Subcutaneous adipose tissue (tissue), 4 donors: Measurements from ENCODE around the gene JAG2. TPM values are rescaled to one million over a fixed set of nuclear protein-coding genes. Genes with fewer than 3 reads are reported as not detected.

ENCODE experiments used
- CTCF ChIP-seq: fragments of 450-650 bp; IDR thresholded peaks from one replicate; pipeline ENCODE4 v1.5.1; 2016; ENCODE audit warnings: low read depth, mild to moderate bottlenecking, control low read depth, antibody characterized with exemption, moderate library complexity
- total RNA-seq, 4 donors: library from RNA; depleted of rRNA; stranded (reverse); fragments of >200 nt; gene quantifications; one replicate each; pipeline ENCODE4 v1.1.0, GENCODE V29; 2016

Gene JAG2
- total RNA-seq, 4 donors from 2014 or later, result 2.5 to 16.2 (median 4.9) TPM

DNA sequence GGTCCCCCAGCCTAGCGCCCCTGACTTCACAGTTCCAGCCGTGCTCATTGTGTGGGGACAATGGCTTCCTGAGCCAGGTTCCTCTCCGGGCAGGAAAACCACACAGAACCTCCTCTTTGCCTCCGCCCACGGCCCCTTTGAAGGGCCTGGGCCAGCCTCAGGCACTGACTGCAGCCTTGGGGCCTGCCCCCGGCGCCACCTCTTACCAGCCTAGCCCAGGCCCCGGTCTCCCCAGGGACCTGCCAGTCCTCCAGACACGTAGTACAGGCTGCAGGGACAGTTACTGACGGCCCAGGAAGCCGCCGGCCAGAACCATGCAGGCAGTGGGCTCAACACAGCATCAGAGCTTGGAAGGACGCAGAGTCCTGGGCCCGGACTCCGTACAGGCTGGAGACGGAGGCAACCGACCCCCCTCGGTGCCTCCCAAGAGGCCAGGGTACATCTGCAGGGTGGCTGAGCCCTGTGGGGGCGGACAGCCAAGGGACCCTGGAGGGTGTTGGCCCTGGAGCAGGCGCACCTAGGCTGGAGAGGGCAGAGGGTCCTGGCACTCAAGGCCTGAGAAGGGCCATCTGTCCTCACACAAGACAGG lies 33.4 kb upstream of the JAG2 start:
- no peak for TF ChIP-seq CTCF

- no peak for TF ChIP-seq CTCF
Measured at GRCh38 chr14:105201156-105201924, 32.8 kb upstream of the JAG2 start.

DNA sequence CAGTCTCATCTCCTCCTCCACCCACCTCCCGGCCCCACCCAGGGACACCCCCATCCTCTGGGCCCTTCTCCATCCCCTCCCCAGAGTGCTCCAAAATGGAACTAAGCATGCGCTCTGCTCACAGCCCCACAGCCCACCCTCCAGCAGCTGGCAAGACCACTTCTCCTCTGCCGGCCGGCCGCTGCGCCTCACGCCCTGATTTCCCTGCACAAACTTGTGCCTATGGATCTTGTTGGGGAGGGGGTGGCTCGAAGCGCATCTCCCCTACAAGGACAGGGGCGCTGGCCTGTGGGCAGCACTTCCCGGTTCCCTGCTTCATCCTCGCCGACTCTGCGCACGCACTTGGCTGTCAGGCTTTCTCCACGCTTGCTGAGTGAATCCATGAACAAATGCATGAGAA lies 32.1 kb upstream of the JAG2 start:
- TF ChIP-seq CTCF, result no peak

- no peak for TF ChIP-seq CTCF
Measured at GRCh38 chr14:105200074-105200473, 31.5 kb upstream of the JAG2 start.

- no peak for TF ChIP-seq CTCF
Measured at GRCh38 chr14:105199093-105199492, 30.5 kb upstream of the JAG2 start.

GRCh38 chr14:105198588-105198987 lies 30.0 kb upstream of the JAG2 start:
- no peak for TF ChIP-seq CTCF

DNA sequence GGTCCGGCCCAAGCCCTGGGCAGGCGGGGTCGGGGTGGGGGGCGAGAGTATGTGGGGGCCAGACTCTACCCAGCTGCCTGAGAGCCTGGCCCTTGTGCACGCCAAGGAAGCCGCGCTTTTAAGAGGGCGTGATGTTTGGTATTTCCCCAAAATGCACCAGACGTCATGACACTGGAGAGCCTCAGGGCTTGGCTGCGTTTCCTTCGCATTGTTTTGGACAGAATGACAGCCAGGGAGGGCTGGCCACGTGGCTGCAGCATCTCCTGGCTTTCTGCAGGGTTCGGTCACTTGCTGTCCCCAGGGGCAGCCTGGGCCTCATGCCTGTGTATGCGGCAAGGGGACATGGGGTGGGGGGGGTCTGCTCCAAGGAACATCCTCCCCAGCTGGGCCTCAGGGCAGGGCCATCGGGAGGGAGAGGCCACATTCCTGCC lies 28.6 kb upstream of the JAG2 start:
- TF ChIP-seq CTCF, result no peak
